Left kidney (tissue), 2 donors: Measurements from ENCODE around the gene CDKN1C. TPM values are rescaled to one million over a fixed set of nuclear protein-coding genes. Genes with fewer than 3 reads are reported as not detected.
A peak's percentile ranks its signal among the peaks of the same experiment; 100 is the strongest.

ENCODE experiments used
- DNase-seq: peaks from one replicate; pipeline ENCODE4 v3.0.0-alpha.2; 2013
- polyA plus RNA-seq: library from polyadenylated mRNA; unstranded; fragments of 120-200 nt; gene quantifications from one replicate; pipeline ENCODE4 v1.2.1, GENCODE V29; 2013; ENCODE audit not compliant: insufficient read length

The CDKN1C gene
- polyA plus RNA-seq, 1 donor: 90.1 TPM

- no peak for DNase-seq
Observed at GRCh38 chr11:2849994-2850770, 35.4 kb downstream of the CDKN1C start.

- DNase-seq: no peak
Observed at GRCh38 chr11:2848497-2848896, 37.1 kb downstream of the CDKN1C start.

GRCh38 chr11:2847561-2847960 is 38.0 kb downstream of the CDKN1C start:
- no peak for DNase-seq

- DNase-seq: no peak
Observed at GRCh38 chr11:2846470-2846869, 39.1 kb downstream of the CDKN1C start.

GRCh38 chr11:2846056-2846455 is 39.5 kb downstream of the CDKN1C start:
- no peak for DNase-seq

- no peak for DNase-seq
Observed at GRCh38 chr11:2844996-2845395, 40.6 kb downstream of the CDKN1C start.

- DNase-seq: no peak
Observed at GRCh38 chr11:2844116-2844842, 41.3 kb downstream of the CDKN1C start.

- DNase-seq: no peak
Observed at GRCh38 chr11:2843551-2843950, 42.0 kb downstream of the CDKN1C start.

GRCh38 chr11:2842876-2843275 is 42.7 kb downstream of the CDKN1C start:
- no peak for DNase-seq

GRCh38 chr11:2841411-2842190 is 44.0 kb downstream of the CDKN1C start:
- DNase-seq: no peak

GRCh38 chr11:2839395-2839943 is 46.1 kb downstream of the CDKN1C start:
- no peak for DNase-seq

- DNase-seq: no peak
Observed at GRCh38 chr11:2838676-2839294, 46.8 kb downstream of the CDKN1C start.

- no peak for DNase-seq
Observed at GRCh38 chr11:2838091-2838490, 47.5 kb downstream of the CDKN1C start.

- DNase-seq: no peak
Observed at GRCh38 chr11:2837651-2838050, 47.9 kb downstream of the CDKN1C start.

GRCh38 chr11:2837096-2837601 is 48.4 kb downstream of the CDKN1C start:
- peak; percentile 87 for DNase-seq

- no peak for DNase-seq
Observed at GRCh38 chr11:2836315-2837095, 49.1 kb downstream of the CDKN1C start.

GRCh38 chr11:2835751-2836150 is 49.8 kb downstream of the CDKN1C start:
- DNase-seq: no peak

GRCh38 chr11:2835296-2835695 is 50.3 kb downstream of the CDKN1C start:
- DNase-seq: no peak

GRCh38 chr11:2834503-2835273 is 50.9 kb downstream of the CDKN1C start:
- DNase-seq: no peak
